ENCODE measurements around the gene MERTK. TPM values are rescaled to one million over a fixed set of nuclear protein-coding genes. Genes with fewer than 3 reads are reported as not detected.

Gene MERTK
- total RNA-seq, 1 experiment from 2014 or later = 14.5 TPM

- Histone ChIP-seq H3K4me1 (ENCODE audit: control insufficient read depth, insufficient read depth, low read length) (peaks cover 14% of the 10 kb centered on the region), H3K36me3 (ENCODE audit: control insufficient read depth, insufficient read depth, low read length) (peaks cover 2% of the 10 kb centered on the region), H3K27me3 (ENCODE audit: control insufficient read depth, insufficient read depth, low read length) (no peaks in the 10 kb centered on the region), H3K27ac (ENCODE audit: low read length) (peak overlapping the region; percentile 81), H3K9me3 (ENCODE audit: control insufficient read depth, insufficient read depth, low read depth, low read length) (no peaks in the 10 kb centered on the region), H3K4me3 (ENCODE audit: low read depth in 2 of 2, low read length in 2 of 2) (peak overlapping the region; percentile 82 to 92)
- in situ Hi-C loops (cut with HindIII; ENCODE audit: low pct_unique_long_range_greater_than_20kb, low sequenced_read_pairs) (no loop called here), intact Hi-C loops (cut with micrococcal nuclease; ENCODE audit: unreplicated experiment) (no loop called here)
- CTCF ChIA-PET = no interaction called here
- TF ChIP-seq POLR2AphosphoS5 (IDR thresholded peaks at IDR 0.05; ENCODE audit: low read depth, low read length) (no peak), SIN3A (IDR thresholded peaks at IDR 0.05; ENCODE audit: borderline replicate concordance, insufficient read depth, low read depth, low read length) (no peak), TCF7L2 (IDR thresholded peaks at IDR 0.05; ENCODE audit: low read depth, low read length) (no peak)
- TF ChIP-seq, protein P1, sequence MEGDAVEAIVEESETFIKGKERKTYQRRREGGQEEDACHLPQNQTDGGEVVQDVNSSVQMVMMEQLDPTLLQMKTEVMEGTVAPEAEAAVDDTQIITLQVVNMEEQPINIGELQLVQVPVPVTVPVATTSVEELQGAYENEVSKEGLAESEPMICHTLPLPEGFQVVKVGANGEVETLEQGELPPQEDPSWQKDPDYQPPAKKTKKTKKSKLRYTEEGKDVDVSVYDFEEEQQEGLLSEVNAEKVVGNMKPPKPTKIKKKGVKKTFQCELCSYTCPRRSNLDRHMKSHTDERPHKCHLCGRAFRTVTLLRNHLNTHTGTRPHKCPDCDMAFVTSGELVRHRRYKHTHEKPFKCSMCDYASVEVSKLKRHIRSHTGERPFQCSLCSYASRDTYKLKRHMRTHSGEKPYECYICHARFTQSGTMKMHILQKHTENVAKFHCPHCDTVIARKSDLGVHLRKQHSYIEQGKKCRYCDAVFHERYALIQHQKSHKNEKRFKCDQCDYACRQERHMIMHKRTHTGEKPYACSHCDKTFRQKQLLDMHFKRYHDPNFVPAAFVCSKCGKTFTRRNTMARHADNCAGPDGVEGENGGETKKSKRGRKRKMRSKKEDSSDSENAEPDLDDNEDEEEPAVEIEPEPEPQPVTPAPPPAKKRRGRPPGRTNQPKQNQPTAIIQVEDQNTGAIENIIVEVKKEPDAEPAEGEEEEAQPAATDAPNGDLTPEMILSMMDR (IDR thresholded peaks at IDR 0.05) = no peak
- TF ChIP-seq, protein P2, sequence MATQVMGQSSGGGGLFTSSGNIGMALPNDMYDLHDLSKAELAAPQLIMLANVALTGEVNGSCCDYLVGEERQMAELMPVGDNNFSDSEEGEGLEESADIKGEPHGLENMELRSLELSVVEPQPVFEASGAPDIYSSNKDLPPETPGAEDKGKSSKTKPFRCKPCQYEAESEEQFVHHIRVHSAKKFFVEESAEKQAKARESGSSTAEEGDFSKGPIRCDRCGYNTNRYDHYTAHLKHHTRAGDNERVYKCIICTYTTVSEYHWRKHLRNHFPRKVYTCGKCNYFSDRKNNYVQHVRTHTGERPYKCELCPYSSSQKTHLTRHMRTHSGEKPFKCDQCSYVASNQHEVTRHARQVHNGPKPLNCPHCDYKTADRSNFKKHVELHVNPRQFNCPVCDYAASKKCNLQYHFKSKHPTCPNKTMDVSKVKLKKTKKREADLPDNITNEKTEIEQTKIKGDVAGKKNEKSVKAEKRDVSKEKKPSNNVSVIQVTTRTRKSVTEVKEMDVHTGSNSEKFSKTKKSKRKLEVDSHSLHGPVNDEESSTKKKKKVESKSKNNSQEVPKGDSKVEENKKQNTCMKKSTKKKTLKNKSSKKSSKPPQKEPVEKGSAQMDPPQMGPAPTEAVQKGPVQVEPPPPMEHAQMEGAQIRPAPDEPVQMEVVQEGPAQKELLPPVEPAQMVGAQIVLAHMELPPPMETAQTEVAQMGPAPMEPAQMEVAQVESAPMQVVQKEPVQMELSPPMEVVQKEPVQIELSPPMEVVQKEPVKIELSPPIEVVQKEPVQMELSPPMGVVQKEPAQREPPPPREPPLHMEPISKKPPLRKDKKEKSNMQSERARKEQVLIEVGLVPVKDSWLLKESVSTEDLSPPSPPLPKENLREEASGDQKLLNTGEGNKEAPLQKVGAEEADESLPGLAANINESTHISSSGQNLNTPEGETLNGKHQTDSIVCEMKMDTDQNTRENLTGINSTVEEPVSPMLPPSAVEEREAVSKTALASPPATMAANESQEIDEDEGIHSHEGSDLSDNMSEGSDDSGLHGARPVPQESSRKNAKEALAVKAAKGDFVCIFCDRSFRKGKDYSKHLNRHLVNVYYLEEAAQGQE (IDR thresholded peaks at IDR 0.05; ENCODE audit: insufficient read depth in 1 of 2, low read depth in 2 of 2, low read length in 1 of 2) = no peak
- ATAC-seq (no peak), DNase-seq (ENCODE audit: low read depth, low spot score) (no peak)
- TSS peak; percentile 73 for BruUV-seq (replicated peaks)
- POLR2A ChIA-PET = no interaction called here
These were observed 158.2 kb downstream of the MERTK start for GRCh38 chr2:112056626-112056987.

- in situ Hi-C loops (cut with HindIII; ENCODE audit: low pct_unique_long_range_greater_than_20kb, low sequenced_read_pairs) = no loop called here
- ATAC-seq (no peak), DNase-seq (ENCODE audit: low read depth, low spot score) (no peak)
- intact Hi-C loops (cut with micrococcal nuclease; ENCODE audit: unreplicated experiment) = no loop called here
- Histone ChIP-seq H3K4me3 (ENCODE audit: low read depth in 2 of 2, low read length in 2 of 2) (no peak overlapping the region), H3K4me1 (ENCODE audit: control insufficient read depth, insufficient read depth, low read length) (peaks cover 8% of the 10 kb centered on the region), H3K9me3 (ENCODE audit: control insufficient read depth, insufficient read depth, low read depth, low read length) (no peaks in the 10 kb centered on the region), H3K27me3 (ENCODE audit: control insufficient read depth, insufficient read depth, low read length) (no peaks in the 10 kb centered on the region), H3K36me3 (ENCODE audit: control insufficient read depth, insufficient read depth, low read length) (peaks cover 9% of the 10 kb centered on the region), H3K27ac (ENCODE audit: low read length) (no peak overlapping the region)
- POLR2A ChIA-PET = no interaction called here
- BruUV-seq (replicated peaks) = no TSS peak
- TF ChIP-seq TCF7L2 (IDR thresholded peaks at IDR 0.05; ENCODE audit: low read depth, low read length) (no peak), SIN3A (IDR thresholded peaks at IDR 0.05; ENCODE audit: borderline replicate concordance, insufficient read depth, low read depth, low read length) (no peak), POLR2AphosphoS5 (IDR thresholded peaks at IDR 0.05; ENCODE audit: low read depth, low read length) (no peak)
- TF ChIP-seq, protein P1 (IDR thresholded peaks at IDR 0.05) = no peak
- TF ChIP-seq, protein P2 (IDR thresholded peaks at IDR 0.05; ENCODE audit: insufficient read depth in 1 of 2, low read depth in 2 of 2, low read length in 1 of 2) = no peak
- CTCF ChIA-PET = no interaction called here
These were observed 161.3 kb downstream of the MERTK start for GRCh38 chr2:112059671-112060070.
